Coronary artery (tissue), 2 donors: ENCODE measurements around the gene CNGB1.

ENCODE experiments used
- DNase-seq: peaks from one replicate; pipeline ENCODE4 v3.0.0-alpha.2; 2017; ENCODE audit warnings: low spot score
- H3K27ac ChIP-seq, 2 donors: fragments of 200-600 bp; sonication (generic); one replicate each; pipeline ENCODE4 v1.5.1; 2016 to 2019
- H3K4me3 ChIP-seq: fragments of 200-600 bp; sonication (generic); 2 replicates; pipeline ENCODE4 v1.5.1; 2016; ENCODE audit warnings: mild to moderate bottlenecking, moderate library complexity
- CTCF ChIP-seq: fragments of 200-600 bp; sonication (generic); IDR thresholded peaks from one replicate; pipeline ENCODE4 v1.5.1; 2019; ENCODE audit warnings: antibody characterized with exemption

CNGB1 gene

GRCh38 chr16:57834936-57835335 is 136.0 kb downstream of the CNGB1 start:
- no peak for TF ChIP-seq CTCF
- H3K27ac ChIP-seq, result no peak overlapping the region
- no peak for DNase-seq
- no peak overlapping the region for H3K4me3 ChIP-seq
